ENCODE measurements around the gene HOXD8. TPM values are rescaled to one million over a fixed set of nuclear protein-coding genes. Genes with fewer than 3 reads are reported as not detected.
A peak's percentile ranks its signal among the peaks of the same experiment; 100 is the strongest.

Gene HOXD8
- total RNA-seq, 4 donors from 2014 or later, result 1.4 to 6.0 (median 2.6) TPM

GRCh38 chr2:176122683-176123410, 6.7 kb upstream of the HOXD8 start, which contains the start of gene HOXD9:
TSS of gene HOXD9 (plus strand) at chr2:176122719. CDS start at chr2:176122769, 50 bp downstream.
- Histone ChIP-seq H3K4me1 (peaks cover 29% of the 10 kb centered on the region), H3K27ac (peak within 1 kb of the TSS; percentile 72), H3K36me3 (no peaks in the 10 kb centered on the region), H3K4me3 (peak within 1 kb of the TSS; percentile 62), H3K9me3 (no peaks in the 10 kb centered on the region), H3K27me3 (peaks cover 97% of the 10 kb centered on the region)
- DNase-seq (ENCODE audit: low spot score in 2 of 2), result peak in 1 of 2 donors; percentile 91
- TF ChIP-seq CTCF (IDR thresholded peaks at IDR 0.05) (no peak), EP300 (IDR thresholded peaks at IDR 0.05) (no peak), POLR2AphosphoS5 (IDR thresholded peaks at IDR 0.05) (no peak), POLR2A (IDR thresholded peaks at IDR 0.05) (no peak)
- WGBS, result 3% methylated on average over 24 of the region's 84 CpGs

- H3K4me1 ChIP-seq, result peaks cover 34% of the 10 kb centered on the region
- no peaks in the 10 kb centered on the region for H3K9me3 ChIP-seq
- no peak for TF ChIP-seq POLR2AphosphoS5 (IDR thresholded peaks at IDR 0.05)
- no peak for TF ChIP-seq EP300 (IDR thresholded peaks at IDR 0.05)
- no peak for TF ChIP-seq POLR2A (IDR thresholded peaks at IDR 0.05)
- no peak for TF ChIP-seq CTCF (IDR thresholded peaks at IDR 0.05)
- peak overlapping the region; percentile 62 for H3K4me3 ChIP-seq
- no peaks in the 10 kb centered on the region for H3K36me3 ChIP-seq
- DNase-seq (ENCODE audit: low spot score in 2 of 2), result no peak
- H3K27ac ChIP-seq, result no peak overlapping the region
- H3K27me3 ChIP-seq, result peaks cover 97% of the 10 kb centered on the region
- 23% methylated on average over 27 of the region's 40 CpGs for WGBS
Measured at GRCh38 chr2:176123411-176124109, 5.9 kb upstream of the HOXD8 start.

DNA sequence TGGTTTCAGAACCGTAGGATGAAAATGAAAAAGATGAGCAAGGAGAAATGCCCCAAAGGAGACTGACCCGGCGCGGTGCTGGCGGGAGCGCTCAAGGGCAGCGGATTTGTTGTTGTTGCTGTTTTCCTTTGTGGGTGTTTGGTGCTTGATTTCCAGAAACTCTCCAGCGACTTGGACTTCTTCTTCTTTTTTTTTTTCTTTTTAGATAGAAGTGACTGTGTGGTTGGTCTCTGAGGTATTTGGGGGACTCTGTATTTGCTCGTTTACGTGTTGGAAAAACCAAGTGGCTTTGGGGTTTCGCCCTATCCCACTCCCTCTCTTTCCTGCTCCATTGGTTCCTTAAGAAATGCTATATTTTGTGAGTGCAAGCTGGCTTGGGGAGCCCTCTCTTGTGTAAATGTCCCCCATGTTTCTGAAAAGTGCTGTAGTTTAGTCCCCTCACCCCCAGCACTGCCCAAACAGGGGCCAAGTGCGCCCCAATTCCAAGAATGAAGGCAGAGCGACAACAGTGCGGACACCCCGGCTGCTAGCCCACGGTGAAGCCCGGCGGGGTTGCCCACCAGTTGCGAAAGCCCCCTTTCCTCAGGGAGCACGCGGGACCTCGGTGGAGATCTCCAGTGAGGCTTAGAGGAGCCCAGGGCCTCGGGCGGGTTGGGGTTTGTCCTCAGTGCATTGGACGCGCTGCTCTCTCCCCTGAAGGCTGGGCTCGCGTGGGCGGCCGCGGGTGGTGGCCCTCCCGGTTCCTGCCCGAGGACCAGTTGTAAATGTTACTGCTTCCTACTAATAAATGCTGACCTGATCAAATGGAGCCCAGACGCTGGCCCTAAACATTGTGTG, 5.2 kb upstream of the HOXD8 start:
- Histone ChIP-seq H3K4me1 (peaks cover 42% of the 10 kb centered on the region), H3K27ac (no peak overlapping the region), H3K4me3 (peak overlapping the region; percentile 62), H3K27me3 (peaks cover 97% of the 10 kb centered on the region), H3K36me3 (no peaks in the 10 kb centered on the region), H3K9me3 (no peaks in the 10 kb centered on the region)
- DNase-seq (ENCODE audit: low spot score in 2 of 2), result no peak
- 29% methylated on average over 12 of the region's 34 CpGs for WGBS
- TF ChIP-seq EP300 (IDR thresholded peaks at IDR 0.05), result no peak
- TF ChIP-seq POLR2AphosphoS5 (IDR thresholded peaks at IDR 0.05), result no peak
- no peak for TF ChIP-seq CTCF (IDR thresholded peaks at IDR 0.05)
- TF ChIP-seq POLR2A (IDR thresholded peaks at IDR 0.05), result no peak

DNA sequence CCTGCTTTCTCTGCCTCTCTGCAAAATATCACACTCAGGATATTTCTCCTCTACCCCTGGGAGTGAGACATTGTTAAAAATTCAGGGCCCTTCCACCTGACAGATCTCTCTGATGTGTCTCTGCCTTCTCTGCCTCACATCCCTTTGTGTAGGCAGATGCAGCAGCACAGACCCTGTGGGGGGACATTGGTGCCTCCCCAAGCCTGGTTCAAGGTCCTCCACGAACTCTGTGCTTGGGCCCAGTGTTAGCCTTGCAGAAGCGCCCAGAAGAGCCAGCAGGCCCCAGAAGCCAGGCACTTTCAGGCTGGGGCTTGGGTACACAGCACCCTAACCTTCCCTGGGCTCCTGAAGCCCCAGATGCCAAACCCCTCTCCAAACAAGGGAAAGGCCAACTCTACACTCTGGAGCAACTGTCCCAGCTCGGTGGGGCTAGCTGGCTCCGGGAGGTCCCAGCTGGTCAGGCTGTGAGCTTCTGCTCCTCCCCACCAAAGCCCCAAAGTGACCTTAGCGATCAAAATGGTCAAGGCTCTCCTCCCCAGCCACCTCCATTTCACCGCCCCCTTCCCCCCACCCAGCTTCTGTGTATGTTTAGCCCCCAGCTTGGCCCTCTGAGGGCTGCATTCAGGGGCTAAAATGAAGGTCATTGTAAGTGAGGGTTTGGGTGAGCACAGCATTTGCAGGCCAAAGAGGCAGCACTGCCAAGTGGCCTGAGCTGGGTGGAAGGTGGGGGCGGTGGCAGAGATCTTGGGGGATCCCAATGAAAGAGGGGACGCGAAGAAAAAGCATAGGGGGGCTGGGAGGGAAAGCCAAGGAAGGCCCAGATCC, 4.3 kb upstream of the HOXD8 start:
- Histone ChIP-seq H3K4me3 (no peak overlapping the region), H3K4me1 (peaks cover 50% of the 10 kb centered on the region)
- TF ChIP-seq POLR2AphosphoS5 (IDR thresholded peaks at IDR 0.05) (no peak), POLR2A (IDR thresholded peaks at IDR 0.05) (no peak), EP300 (IDR thresholded peaks at IDR 0.05) (no peak)

GRCh38 chr2:176125772-176126054, 3.8 kb upstream of the HOXD8 start:
- Histone ChIP-seq H3K27me3 (peaks cover 97% of the 10 kb centered on the region), H3K27ac (no peak overlapping the region), H3K4me3 (no peak overlapping the region), H3K36me3 (no peaks in the 10 kb centered on the region), H3K4me1 (peaks cover 55% of the 10 kb centered on the region), H3K9me3 (no peaks in the 10 kb centered on the region)
- no peak for TF ChIP-seq EP300 (IDR thresholded peaks at IDR 0.05)
- no peak for TF ChIP-seq POLR2A (IDR thresholded peaks at IDR 0.05)
- no peak for TF ChIP-seq POLR2AphosphoS5 (IDR thresholded peaks at IDR 0.05)
- no peak for TF ChIP-seq CTCF (IDR thresholded peaks at IDR 0.05)
- WGBS, result 50% methylated on average over 6 of the region's 6 CpGs
- no peak for DNase-seq (ENCODE audit: low spot score in 2 of 2)

More for the DNA sequence above, 4.3 kb upstream of the HOXD8 start:
- Histone ChIP-seq H3K27me3 (peaks cover 97% of the 10 kb centered on the region), H3K36me3 (no peaks in the 10 kb centered on the region), H3K27ac (no peak overlapping the region), H3K9me3 (no peaks in the 10 kb centered on the region)
- no peak for DNase-seq (ENCODE audit: low spot score in 2 of 2)
- WGBS, result 49% methylated on average over 5 of the region's 9 CpGs

Data from suprapubic skin (tissue), 4 donors.